ENCODE measurements around the gene SDHAF1.
"Not testable (repeated sequence)": the region's sequence is repeated elsewhere in the genome, so short reads cannot be mapped to it uniquely, and the experiment has no call there.

The SDHAF1 gene

DNA sequence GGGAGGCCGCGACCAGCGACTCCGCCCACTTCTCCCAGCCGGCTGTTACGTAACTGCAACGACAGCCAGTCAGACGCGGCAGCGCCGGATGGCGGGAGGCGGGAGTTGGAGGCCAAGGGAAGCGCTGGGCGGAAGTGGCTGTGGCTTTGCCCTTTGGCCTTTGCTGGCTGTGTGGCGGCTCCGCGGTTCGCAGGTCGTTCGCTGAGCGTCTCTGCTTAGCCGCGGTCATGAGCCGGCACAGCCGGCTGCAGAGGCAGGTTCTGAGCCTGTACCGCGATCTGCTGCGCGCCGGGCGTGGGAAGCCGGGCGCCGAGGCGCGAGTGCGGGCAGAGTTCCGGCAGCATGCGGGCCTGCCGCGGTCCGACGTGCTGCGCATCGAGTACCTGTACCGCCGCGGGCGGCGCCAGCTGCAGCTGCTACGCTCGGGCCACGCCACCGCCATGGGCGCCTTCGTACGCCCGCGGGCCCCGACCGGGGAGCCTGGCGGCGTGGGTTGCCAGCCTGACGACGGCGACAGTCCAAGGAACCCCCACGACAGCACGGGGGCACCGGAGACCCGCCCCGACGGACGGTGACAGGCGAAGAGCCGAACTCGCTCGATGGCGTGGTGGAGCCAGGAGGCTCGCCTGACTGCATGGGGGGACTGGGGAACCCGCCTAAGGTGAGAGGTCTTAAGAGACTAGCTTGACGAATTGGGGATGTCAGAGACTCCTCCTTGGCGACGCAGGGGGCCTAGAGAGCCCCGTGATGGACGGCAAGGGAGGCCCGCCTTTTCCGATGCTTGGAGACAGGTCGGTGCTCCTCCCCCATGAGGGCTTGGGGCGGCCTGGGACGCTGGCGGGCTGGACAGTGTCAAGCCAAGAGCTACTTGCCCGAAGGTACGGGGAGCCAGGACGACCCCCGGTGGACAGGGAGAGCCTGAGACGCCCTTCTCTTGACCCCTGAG is at the start of gene SDHAF1:
TSS of gene SDHAF1 (plus strand) at position 141 of the 946 bp plus-strand sequence. CDS start at position 228, 87 bp downstream.
- peak; percentile 94 for DNase-seq

GRCh38 chr19:35946203-35946602 is 48.8 kb upstream of the SDHAF1 start:
- no peak for DNase-seq

DNA sequence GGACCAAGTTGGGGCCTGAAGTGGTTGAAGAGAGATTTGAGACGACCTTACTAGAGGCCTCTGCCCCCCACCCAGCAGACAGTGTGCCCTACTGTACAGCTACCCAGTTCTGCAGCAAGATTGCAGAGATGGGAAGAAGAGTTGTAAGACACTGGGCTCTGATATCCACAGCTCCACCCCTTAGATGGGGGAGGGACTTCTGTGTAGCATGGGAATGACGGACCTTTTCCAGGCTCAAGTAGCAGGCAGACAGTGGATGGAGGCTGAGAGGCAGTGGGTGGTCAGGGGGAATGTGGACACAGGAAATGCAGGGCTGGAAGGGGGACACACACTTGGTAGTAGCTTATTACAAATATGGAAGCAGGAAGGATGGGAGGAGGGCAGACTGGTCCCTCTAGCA is 45.9 kb upstream of the SDHAF1 start:
- no peak for DNase-seq

DNA sequence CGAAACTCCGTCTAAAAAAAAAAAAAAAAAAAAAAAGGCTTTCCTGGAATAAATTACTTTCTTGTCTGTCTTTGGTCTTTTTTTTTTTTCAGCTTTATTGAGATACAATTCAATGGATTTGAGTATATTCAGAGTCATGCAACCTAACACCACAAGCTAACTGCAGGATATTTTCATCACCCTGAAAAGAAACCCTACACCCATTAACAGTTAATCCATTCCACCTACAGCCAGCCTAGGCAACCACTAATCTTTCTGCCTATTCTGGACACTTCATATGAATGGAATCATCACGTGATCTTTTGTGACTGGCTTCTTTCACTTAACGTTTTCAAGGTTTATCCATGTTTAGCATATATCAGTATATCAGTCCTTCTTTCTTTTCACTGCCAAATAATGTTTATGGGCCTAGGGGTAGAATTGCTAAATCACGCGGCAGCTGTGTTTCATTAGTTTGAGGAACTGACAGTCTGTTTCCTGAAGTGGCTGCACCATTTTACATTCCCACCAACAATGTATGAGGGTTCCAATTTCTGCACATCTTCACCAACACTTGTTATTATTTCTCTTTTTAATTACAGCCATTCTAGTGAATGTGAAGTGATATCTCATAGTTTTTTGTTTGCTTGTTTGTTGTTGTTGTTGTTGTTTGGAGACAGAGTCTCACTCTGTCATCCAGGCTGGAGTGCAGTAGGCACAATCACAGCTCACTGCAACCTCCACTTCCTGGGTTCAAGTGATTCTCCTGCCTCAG is 38.9 kb upstream of the SDHAF1 start:
- DNase-seq, result no peak

- DNase-seq, result not testable (repeated sequence)
These were observed 37.6 kb upstream of the SDHAF1 start for GRCh38 chr19:35957411-35957810.

DNA sequence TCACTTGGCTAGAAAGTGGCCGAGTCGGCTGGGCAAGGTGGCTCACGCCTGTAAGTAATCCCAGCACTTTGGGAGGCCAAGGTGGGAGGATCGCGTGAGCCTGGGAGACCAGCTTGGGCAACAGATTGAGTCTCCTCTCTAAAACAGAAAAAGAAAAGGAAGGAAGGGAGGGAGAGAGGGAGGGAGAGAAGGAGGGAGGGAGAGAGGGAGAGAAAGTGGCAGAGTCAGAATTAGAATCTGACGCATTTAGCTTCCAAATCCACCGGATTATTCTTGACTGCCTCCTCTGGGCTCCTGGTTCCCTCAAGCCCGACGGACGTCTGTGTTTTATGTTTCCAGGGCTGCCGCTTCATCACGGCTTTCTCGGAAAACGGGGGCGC is 36.3 kb upstream of the SDHAF1 start:
- DNase-seq, result no peak

GRCh38 chr19:35959040-35959967 is 35.7 kb upstream of the SDHAF1 start:
- no peak for DNase-seq

GRCh38 chr19:35959968-35960320 is 35.0 kb upstream of the SDHAF1 start:
- no peak for DNase-seq

DNA sequence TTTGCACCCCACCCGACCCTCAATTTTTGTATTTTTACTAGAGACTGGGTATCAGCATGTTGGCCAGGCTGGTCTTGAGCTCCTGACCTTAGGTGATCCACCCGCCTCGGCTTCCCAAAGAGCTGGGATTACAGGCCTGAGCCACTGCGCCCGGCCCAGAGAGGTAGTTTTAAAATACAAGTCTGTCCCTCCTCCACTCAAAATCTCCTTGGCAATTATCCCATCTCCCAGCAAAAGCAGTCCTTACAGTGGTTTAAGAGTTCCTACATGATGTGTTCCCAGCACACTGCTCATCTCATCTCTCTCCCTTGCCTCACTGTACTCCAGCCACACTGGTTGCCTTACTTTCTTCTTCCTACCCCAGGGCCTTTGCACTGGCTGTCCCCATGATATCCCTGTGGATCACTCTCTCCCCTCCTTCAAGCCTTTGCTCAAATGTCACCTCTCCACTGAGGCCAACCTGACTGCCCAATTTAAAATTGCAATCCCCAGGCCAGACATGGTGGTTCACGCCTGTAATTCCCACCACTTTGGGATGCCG is 34.5 kb upstream of the SDHAF1 start:
- DNase-seq, result no peak

DNA sequence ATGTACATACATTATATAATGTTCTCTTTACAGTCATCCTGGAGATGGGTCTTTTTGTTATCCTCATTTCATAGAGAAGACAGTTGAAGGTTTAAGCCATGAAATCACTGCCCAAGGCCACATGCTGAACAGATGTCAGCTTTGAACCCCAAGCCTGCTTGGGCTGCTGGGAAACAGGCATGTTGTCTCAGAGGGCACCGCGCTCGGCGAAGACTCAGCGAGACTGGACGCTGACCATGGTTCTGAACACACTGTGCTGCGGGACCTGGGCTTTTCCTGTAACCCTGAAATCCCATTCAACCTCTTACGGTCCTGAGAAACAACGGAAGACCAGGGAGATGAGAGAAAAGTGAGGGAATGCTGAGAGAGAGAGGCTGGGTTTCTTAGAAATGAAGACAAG is 31.5 kb upstream of the SDHAF1 start:
- peak; percentile 33 for DNase-seq

DNA sequence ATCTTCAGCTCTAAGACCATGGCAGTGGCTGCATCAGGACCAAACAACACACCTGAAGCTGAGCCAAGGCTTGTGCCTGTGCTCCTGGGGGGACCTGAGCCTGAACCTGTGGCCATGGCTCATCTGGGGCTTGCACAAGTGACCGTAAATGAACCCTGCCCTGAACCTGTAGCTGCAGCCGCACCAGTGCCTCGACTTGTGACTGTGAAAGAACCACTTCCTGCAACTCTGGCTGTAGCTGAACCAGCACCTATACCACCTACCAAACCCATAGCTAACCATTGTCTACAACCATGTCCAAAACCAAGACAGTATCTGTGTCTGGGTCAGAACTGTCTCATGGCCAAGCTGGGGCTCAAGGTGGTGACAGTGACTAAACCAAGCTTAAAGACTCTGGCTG is 28.2 kb upstream of the SDHAF1 start:
- DNase-seq, result no peak

DNA sequence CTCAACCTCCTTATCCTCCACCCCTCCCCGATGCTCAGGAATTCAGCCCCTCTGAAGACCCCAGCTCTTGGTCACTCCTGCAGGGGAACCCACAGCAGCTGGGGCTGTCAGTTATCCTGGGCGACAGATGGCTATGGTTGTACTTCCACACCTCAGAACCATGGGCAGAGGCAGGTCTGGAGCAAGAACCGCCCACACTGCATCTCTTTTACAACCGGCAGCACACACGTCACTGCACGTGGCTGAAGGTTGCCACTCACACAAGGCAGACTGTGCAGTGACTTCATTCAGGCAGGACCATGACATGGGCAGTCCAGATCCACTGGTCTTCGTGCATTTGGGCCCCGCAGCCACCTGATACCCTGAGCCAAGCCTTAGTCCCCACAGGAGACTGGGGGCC is 21.5 kb upstream of the SDHAF1 start:
- no peak for DNase-seq

- DNase-seq, result peak; percentile 37
These were observed 19.3 kb upstream of the SDHAF1 start for GRCh38 chr19:35975608-35976214.

GRCh38 chr19:35977446-35978222 is 17.4 kb upstream of the SDHAF1 start:
- DNase-seq, result peak; percentile 69

GRCh38 chr19:35978271-35978670 is 16.7 kb upstream of the SDHAF1 start:
- no peak for DNase-seq

DNA sequence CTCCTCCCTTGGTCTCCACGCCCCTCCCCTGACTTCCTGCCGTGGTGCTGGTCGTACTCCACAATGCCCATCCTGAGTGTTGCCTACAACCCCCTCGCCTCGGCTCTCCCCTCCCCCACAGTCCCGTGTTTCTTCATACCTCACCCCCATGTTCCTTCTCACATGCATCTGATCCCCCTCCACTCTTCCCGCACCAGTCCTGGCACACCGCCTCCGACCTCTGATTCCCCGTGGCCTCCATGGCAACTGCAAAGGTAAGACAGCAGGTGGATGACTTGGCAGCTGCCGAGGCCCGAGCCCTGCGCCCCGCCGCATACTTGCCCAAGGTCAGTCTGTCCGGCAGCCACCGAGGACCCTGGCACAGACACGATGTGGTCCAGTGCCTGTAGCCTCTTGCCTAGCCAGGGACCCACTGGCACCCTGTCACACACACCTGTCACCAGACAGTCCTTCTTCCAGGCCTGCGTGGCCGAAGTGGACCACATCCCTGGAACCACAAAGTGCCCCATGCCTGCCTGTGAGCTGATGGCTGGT is 16.1 kb upstream of the SDHAF1 start:
- DNase-seq, result no peak

GRCh38 chr19:35980997-35981396 is 14.0 kb upstream of the SDHAF1 start:
- not testable (repeated sequence) for DNase-seq

DNA sequence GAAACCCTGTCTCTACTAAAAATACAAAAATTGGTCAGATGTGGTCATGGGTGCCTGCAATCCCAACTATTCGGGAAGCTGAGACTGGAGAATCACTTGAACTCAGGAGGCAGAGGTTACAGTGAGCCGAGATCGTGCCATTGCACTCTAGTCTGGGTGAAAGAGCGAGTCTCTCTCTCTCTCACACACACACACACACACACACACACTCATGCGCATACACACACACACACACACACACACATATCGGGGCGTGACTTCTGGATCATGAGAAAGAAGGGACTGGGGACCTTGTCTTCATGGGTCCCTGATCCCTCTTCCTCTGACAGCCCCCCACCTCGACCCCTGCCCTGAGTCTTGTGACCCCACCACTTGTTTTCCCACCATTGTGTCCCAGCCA is 11.8 kb upstream of the SDHAF1 start:
- DNase-seq, result no peak

DNA sequence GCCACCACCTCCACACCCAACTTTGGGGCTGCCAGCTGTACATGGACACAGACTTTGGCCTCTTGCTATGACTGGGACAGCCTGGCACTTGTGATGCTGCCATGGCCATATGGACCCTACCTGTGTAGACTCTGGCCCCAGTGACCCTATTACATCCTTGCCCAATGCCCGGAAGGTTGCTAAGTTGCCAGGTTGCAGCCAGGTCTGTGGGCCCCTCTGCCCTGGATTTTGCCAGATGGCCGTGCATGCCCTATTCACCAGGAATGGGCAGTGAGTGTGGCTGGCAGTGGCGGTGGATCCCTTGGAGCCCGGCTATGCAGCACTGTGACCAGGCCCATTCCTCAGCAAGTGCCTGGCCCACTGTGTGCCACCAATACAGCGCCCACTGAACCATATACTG is 8.9 kb upstream of the SDHAF1 start:
- DNase-seq, result no peak

- DNase-seq, result peak; percentile 67
These were observed 8.1 kb upstream of the SDHAF1 start for GRCh38 chr19:35986664-35987570.

Data from RPMI8226 (cell line).